ENCODE measurements around the gene P4HA3. TPM values are rescaled to one million over a fixed set of nuclear protein-coding genes. Genes with fewer than 3 reads are reported as not detected.

P4HA3 gene
- total RNA-seq, 1 experiment from 2014 or later, result 0.13 TPM

GRCh38 chr11:74320538-74320937, 9.1 kb upstream of the P4HA3 start (continued):
- TF ChIP-seq ARID4B (CRISPR knock-in tag; IDR thresholded peaks at IDR 0.05; ENCODE audit: borderline replicate concordance) (no peak), NR1H2 (CRISPR knock-in tag; IDR thresholded peaks at IDR 0.05) (no peak), CREM (CRISPR knock-in tag; IDR thresholded peaks at IDR 0.05) (no peak), SMAD3 (CRISPR knock-in tag; IDR thresholded peaks at IDR 0.05; ENCODE audit: borderline replicate concordance) (no peak), TEAD1 (CRISPR knock-in tag; IDR thresholded peaks at IDR 0.05) (no peak)

GRCh38 chr11:74319139-74319816, 7.8 kb upstream of the P4HA3 start:
- H3K36me3 Mint-ChIP-seq, result peaks cover 9% of the 10 kb centered on the region; the same call in 1 of the 2 replicates
- DNase-seq (ENCODE audit: low spot score) (no peak), ATAC-seq (no peak)
- H3K27me3 Mint-ChIP-seq (ENCODE audit: low read depth), result peaks cover 10% of the 10 kb centered on the region
- ChIA-PET CTCF (interaction anchor here (1.1 to 1.4 kb wide), 3 partner anchors 10 to 130 kb away, joined by 3 to 4 read pairs (median 4); no protein-coding TSS in a partner anchor), POLR2A (no interaction called here)
- H3K9me3 Mint-ChIP-seq, result peaks cover 19% of the 10 kb centered on the region
- no peak overlapping the region for H3K4me3 Mint-ChIP-seq
- H3K4me1 Mint-ChIP-seq, result no peaks in the 10 kb centered on the region
- TF ChIP-seq E2F5 (CRISPR knock-in tag; IDR thresholded peaks at IDR 0.05) (no peak), ZNF263 (CRISPR knock-in tag; IDR thresholded peaks at IDR 0.05; ENCODE audit: low read depth) (no peak), CREM (CRISPR knock-in tag; IDR thresholded peaks at IDR 0.05) (no peak), GRHL2 (CRISPR knock-in tag; IDR thresholded peaks at IDR 0.05; ENCODE audit: insufficient replicate concordance, severe bottlenecking) (no peak), OVOL2 (CRISPR knock-in tag; IDR thresholded peaks at IDR 0.05; ENCODE audit: borderline replicate concordance) (no peak), NR3C1 (CRISPR knock-in tag; conservative IDR thresholded peaks at IDR 0.05; ENCODE audit: low read depth) (no peak), FOXK1 (CRISPR knock-in tag; IDR thresholded peaks at IDR 0.05) (no peak), MAX (CRISPR knock-in tag; IDR thresholded peaks at IDR 0.05) (no peak), TEAD1 (CRISPR knock-in tag; IDR thresholded peaks at IDR 0.05) (no peak), ESRRA (CRISPR knock-in tag; IDR thresholded peaks at IDR 0.05; ENCODE audit: borderline replicate concordance) (no peak), ZBTB43 (CRISPR knock-in tag; IDR thresholded peaks at IDR 0.05) (no peak), CDX4 (CRISPR knock-in tag; IDR thresholded peaks at IDR 0.05; ENCODE audit: borderline replicate concordance) (no peak)
- H3K27ac Mint-ChIP-seq, result no peak overlapping the region
